CD4-positive, alpha-beta T cell (primary cell): ENCODE results near the gene TNFRSF13B. TPM values are rescaled to one million over a fixed set of nuclear protein-coding genes. Genes with fewer than 3 reads are reported as not detected.

Experiments used
- ATAC-seq: fragments of 200-7000 bp; cut with Tn5 transposase; one replicate; pipeline ENCODE4 v1.10.0; 2022; ENCODE audit warnings: mild to moderate bottlenecking; ENCODE audit not compliant: poor library complexity
- CTCF ChIA-PET: fragments of 350-600 bp; sonication (Branson Sonifier 250); formaldehyde crosslinking; loops from one replicate; lab custom pipeline; 2021; ENCODE audit warnings: antibody characterized with exemption, inconsistent platforms; lab: Charles Lee
- POLR2A ChIA-PET: fragments of 350-600 bp; sonication (Branson Sonifier 250); formaldehyde crosslinking; loops from one replicate; lab custom pipeline; 2021; ENCODE audit warnings: antibody characterized with exemption, inconsistent platforms; lab: Charles Lee
- DNase-seq, 14 experiments: peaks; one replicate each; pipeline ENCODE4 v3.0.0-alpha.2; 2013 to 2020; ENCODE audit warnings: mixed read lengths in 2 of 14
- H3K27ac ChIP-seq, 2 donors: one replicate each; pipeline versions ENCODE4 v1.5.1 to v1.7.0; 2013; ENCODE audit warnings: low read length in 2 of 2, low read depth in 1 of 2, mild to moderate bottlenecking in 1 of 2
- H3K27me3 ChIP-seq, 2 experiments: 1 replicate in 1 of 2; 2 replicates in 1 of 2; pipeline versions ENCODE4 v1.6.1 to v1.7.0; 2013; ENCODE audit warnings: low read length in 2 of 2, control low read depth in 1 of 2, mild to moderate bottlenecking in 1 of 2, moderate library complexity in 1 of 2; ENCODE audit not compliant: insufficient read depth in 2 of 2, control insufficient read depth in 1 of 2
- H3K36me3 ChIP-seq: one replicate; pipeline ENCODE4 v1.6.1; 2013; ENCODE audit warnings: low read length, control low read depth; ENCODE audit not compliant: insufficient read depth
- H3K4me1 ChIP-seq: one replicate; pipeline ENCODE4 v1.6.1; 2013; ENCODE audit warnings: low read length, control low read depth; ENCODE audit not compliant: insufficient read depth
- H3K4me3 ChIP-seq: one replicate; pipeline ENCODE4 v1.5.1; 2013; ENCODE audit warnings: mild to moderate bottlenecking, low read length, moderate library complexity
- H3K9me3 ChIP-seq, 2 experiments: 1 replicate in 1 of 2; 2 replicates in 1 of 2; pipeline versions ENCODE4 v1.6.1 to v1.7.0; 2013; ENCODE audit warnings: low read length in 2 of 2, mild to moderate bottlenecking in 2 of 2, control low read depth in 1 of 2, moderate library complexity in 1 of 2; ENCODE audit not compliant: control insufficient read depth in 1 of 2, insufficient read depth in 1 of 2
- H3K27ac Mint-ChIP-seq: one replicate; pipeline ENCODE4 v1.8.0; 2020; ENCODE audit warnings: mixed read lengths
- H3K27me3 Mint-ChIP-seq: one replicate; pipeline ENCODE4 v1.8.0; 2021; ENCODE audit warnings: mixed read lengths
- H3K36me3 Mint-ChIP-seq: one replicate; pipeline ENCODE4 v1.8.0; 2021; ENCODE audit warnings: low read depth, mixed read lengths
- H3K4me1 Mint-ChIP-seq: one replicate; pipeline ENCODE4 v1.8.0; 2021; ENCODE audit warnings: low read depth, mixed read lengths
- H3K4me3 Mint-ChIP-seq: one replicate; pipeline ENCODE4 v1.8.0; 2020; ENCODE audit warnings: mild to moderate bottlenecking, mixed read lengths
- H3K9me3 Mint-ChIP-seq: one replicate; pipeline ENCODE4 v1.8.0; 2020; ENCODE audit warnings: mixed read lengths
- intact Hi-C, 2 experiments: fragments of 100-400 bp; cut with DNase I in 1 of 2; cut with micrococcal nuclease in 1 of 2; formaldehyde crosslinking; loops; one replicate each; pipeline versions ENCODE4 v1.15.1 to v1.9.0; 2023 to 2025; cut with DNase I, micrococcal nuclease
- total RNA-seq, 174 experiments: library from RNA in 2 of 174; stranded (reverse) in 2 of 174; gene quantifications; one replicate each; pipeline ENCODE4 v1.2.3 and lab custom pipeline; 2021 to 2026
- TF ChIP-seq, protein P1 (sequence below): fragments of 200-600 bp; IDR thresholded peaks from one replicate; pipeline ENCODE4 v1.8.0; 2022; ENCODE audit warnings: antibody characterized with exemption, mild to moderate bottlenecking

TNFRSF13B gene
- total RNA-seq, 2 experiments from 2014 or later, result not detected

DNA sequence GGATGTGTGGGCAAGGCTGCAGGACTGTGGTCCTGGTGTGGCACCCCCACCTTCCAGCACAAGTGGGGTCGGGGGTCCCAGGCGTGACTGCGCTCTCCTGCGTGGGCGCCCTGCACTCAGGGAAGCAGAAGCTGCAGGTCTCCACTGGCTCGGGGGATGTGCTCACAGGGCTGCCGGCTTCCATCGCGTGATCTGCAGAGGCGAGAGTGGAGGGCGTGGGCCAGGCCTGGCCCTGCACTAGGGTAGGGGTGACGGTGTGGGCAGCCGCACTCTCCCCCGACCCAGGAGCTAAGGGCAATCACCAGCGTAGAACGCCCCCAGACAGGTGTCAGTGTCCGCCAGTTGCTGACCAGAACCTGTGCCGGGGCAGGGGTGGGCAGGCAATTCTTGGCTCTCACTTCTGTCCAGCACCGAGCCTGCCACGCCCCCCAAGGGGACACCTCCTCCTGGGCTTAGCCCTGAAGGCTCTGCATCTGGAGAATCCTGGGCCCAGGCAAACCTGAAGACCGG is 32.3 kb downstream of the TNFRSF13B start:
- no peaks in the 10 kb centered on the region for H3K27me3 Mint-ChIP-seq
- H3K9me3 Mint-ChIP-seq, result no peaks in the 10 kb centered on the region
- peak in 2 of 14 experiments; percentile 11 to 29 for DNase-seq

DNA sequence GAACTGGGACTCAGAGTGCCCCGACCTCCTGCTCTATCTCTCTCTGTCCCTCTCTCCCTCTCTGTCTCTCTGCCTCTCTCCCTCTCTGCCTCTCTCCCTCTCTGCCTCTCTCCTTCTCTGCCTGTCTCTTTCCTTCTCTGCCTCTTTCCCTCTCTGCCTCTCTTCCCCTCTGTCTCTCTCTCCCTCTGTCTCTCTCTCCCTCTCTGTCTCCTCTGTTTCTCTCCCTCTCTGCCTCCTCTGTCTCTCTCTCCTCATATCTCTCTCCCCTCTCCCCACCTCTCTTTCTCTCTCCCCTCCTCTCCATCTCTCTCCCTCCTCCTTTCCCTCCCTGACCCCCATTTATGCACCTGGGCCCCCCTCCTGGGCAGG is 32.7 kb downstream of the TNFRSF13B start:
- TF ChIP-seq, protein P1, sequence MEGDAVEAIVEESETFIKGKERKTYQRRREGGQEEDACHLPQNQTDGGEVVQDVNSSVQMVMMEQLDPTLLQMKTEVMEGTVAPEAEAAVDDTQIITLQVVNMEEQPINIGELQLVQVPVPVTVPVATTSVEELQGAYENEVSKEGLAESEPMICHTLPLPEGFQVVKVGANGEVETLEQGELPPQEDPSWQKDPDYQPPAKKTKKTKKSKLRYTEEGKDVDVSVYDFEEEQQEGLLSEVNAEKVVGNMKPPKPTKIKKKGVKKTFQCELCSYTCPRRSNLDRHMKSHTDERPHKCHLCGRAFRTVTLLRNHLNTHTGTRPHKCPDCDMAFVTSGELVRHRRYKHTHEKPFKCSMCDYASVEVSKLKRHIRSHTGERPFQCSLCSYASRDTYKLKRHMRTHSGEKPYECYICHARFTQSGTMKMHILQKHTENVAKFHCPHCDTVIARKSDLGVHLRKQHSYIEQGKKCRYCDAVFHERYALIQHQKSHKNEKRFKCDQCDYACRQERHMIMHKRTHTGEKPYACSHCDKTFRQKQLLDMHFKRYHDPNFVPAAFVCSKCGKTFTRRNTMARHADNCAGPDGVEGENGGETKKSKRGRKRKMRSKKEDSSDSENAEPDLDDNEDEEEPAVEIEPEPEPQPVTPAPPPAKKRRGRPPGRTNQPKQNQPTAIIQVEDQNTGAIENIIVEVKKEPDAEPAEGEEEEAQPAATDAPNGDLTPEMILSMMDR, result no peak

More for the DNA sequence above, 32.3 kb downstream of the TNFRSF13B start:
- no peaks in the 10 kb centered on the region for H3K9me3 ChIP-seq
- TF ChIP-seq, protein P1, result no peak
- Mint-ChIP-seq H3K27ac (no peak overlapping the region), H3K4me3 (no peak overlapping the region), H3K4me1 (no peaks in the 10 kb centered on the region), H3K36me3 (no peaks in the 10 kb centered on the region)
- no peaks in the 10 kb centered on the region for H3K27me3 ChIP-seq
- ATAC-seq, result no peak
- no peak overlapping the region for H3K4me3 ChIP-seq
- H3K4me1 ChIP-seq, result no peaks in the 10 kb centered on the region
- no peak overlapping the region for H3K27ac ChIP-seq
- intact Hi-C loops, result no loop called here
- ChIA-PET CTCF (no interaction called here), POLR2A (no interaction called here)
- no peaks in the 10 kb centered on the region for H3K36me3 ChIP-seq

DNA sequence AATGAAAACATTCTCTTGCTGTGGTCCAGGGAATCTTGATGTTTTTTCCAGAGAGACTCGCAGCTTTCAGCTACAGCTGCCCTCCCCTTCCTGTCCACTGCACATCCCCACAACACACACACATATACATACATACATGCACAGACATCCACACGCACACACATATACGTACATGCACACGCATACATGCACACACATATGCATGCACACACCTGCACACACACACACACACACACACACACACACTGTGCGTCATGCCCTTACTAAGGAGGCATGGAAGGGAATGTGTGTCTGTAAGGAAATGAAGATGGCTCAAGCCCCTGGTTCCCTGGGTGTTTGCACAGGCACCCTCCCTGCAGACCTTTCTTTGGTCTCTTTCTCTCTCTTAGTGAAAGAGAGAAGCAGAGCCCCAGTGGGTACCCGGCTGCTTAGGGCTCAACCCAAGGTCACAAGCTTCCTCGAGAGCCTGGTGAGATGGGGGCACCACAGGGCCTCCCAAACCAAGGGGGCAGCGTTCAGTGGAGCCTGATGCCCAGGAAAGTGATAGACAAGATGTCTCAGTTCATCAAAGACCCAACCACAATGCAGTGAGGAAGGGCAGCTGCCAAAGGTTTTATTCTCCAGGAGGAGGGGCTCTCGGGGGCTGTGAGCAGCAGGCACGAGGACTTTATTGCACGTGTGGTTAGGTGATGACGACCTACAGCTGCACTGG is 33.3 kb downstream of the TNFRSF13B start:
- no peak overlapping the region for H3K27ac Mint-ChIP-seq
- H3K9me3 Mint-ChIP-seq, result no peaks in the 10 kb centered on the region
- no peaks in the 10 kb centered on the region for H3K4me1 ChIP-seq
- CTCF ChIA-PET, result no interaction called here
- H3K27me3 ChIP-seq, result no peaks in the 10 kb centered on the region
- H3K27me3 Mint-ChIP-seq, result no peaks in the 10 kb centered on the region
- no peaks in the 10 kb centered on the region for H3K4me1 Mint-ChIP-seq
- POLR2A ChIA-PET, result interaction anchor here (0.5 kb wide), 1 partner anchor 25 kb away, joined by 3 read pairs; no protein-coding TSS in a partner anchor
- ATAC-seq (no peak), DNase-seq (peak in 3 of 14 experiments; percentile 8 to 22 (median 12))
- no peaks in the 10 kb centered on the region for H3K36me3 ChIP-seq
- TF ChIP-seq, protein P1, result no peak
- H3K4me3 Mint-ChIP-seq, result no peak overlapping the region
- H3K9me3 ChIP-seq, result no peaks in the 10 kb centered on the region
- no peak overlapping the region for H3K4me3 ChIP-seq
- H3K27ac ChIP-seq, result no peak overlapping the region
- intact Hi-C loops, result no loop called here
- no peaks in the 10 kb centered on the region for H3K36me3 Mint-ChIP-seq

More for the DNA sequence above, 32.7 kb downstream of the TNFRSF13B start:
- Histone ChIP-seq H3K9me3 (no peaks in the 10 kb centered on the region), H3K27me3 (no peaks in the 10 kb centered on the region), H3K27ac (no peak overlapping the region), H3K4me3 (no peak overlapping the region), H3K4me1 (no peaks in the 10 kb centered on the region), H3K36me3 (no peaks in the 10 kb centered on the region)
- intact Hi-C loops, result no loop called here
- Mint-ChIP-seq H3K4me1 (no peaks in the 10 kb centered on the region), H3K27ac (no peak overlapping the region), H3K36me3 (no peaks in the 10 kb centered on the region), H3K4me3 (no peak overlapping the region), H3K27me3 (no peaks in the 10 kb centered on the region), H3K9me3 (no peaks in the 10 kb centered on the region)
- DNase-seq, result no peak
- no peak for ATAC-seq
- POLR2A ChIA-PET, result no interaction called here
- CTCF ChIA-PET, result no interaction called here
